ENCODE data around the gene PSMD1.
A peak's percentile ranks its signal among the peaks of the same experiment; 100 is the strongest.
"Not testable (repeated sequence)": the region's sequence is repeated elsewhere in the genome, so short reads cannot be mapped to it uniquely, and the experiment has no call there.

PSMD1 gene

DNA sequence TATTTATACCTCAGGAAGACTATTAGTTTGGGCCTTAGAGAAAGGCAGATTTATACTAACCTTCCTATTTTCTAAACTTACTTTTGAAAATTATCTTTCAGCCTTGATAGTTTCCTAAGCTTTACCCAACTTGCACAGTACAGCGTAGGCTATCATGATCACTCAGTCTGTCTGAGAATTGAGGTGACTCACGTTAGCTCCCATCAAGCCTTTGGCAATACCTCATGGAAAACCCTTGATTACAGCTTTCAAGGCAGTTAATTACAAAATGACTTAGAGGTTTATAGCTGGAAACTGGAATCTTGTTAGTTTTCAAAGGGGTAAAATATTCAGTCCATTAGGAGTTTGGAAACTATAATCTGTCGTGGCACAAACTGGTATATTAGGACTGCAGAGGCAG, 115.4 kb downstream of the PSMD1 start:
- Histone ChIP-seq H3K27ac (no peak overlapping the region), H3K4me1 (ENCODE audit: control insufficient read depth in 1 of 2, insufficient read depth in 1 of 2, low read depth in 1 of 2, low read length in 1 of 2) (peaks cover 18 to 26% of the 10 kb centered on the region in 2 experiments), H3K36me3 (peaks cover 12% of the 10 kb centered on the region), H3K4me3 (ENCODE audit: low read depth in 1 of 2, low read length in 1 of 2) (no peak overlapping the region), H3K9me3 (no peaks in the 10 kb centered on the region), H3K27me3 (no peaks in the 10 kb centered on the region)
- TF ChIP-seq, protein P1, sequence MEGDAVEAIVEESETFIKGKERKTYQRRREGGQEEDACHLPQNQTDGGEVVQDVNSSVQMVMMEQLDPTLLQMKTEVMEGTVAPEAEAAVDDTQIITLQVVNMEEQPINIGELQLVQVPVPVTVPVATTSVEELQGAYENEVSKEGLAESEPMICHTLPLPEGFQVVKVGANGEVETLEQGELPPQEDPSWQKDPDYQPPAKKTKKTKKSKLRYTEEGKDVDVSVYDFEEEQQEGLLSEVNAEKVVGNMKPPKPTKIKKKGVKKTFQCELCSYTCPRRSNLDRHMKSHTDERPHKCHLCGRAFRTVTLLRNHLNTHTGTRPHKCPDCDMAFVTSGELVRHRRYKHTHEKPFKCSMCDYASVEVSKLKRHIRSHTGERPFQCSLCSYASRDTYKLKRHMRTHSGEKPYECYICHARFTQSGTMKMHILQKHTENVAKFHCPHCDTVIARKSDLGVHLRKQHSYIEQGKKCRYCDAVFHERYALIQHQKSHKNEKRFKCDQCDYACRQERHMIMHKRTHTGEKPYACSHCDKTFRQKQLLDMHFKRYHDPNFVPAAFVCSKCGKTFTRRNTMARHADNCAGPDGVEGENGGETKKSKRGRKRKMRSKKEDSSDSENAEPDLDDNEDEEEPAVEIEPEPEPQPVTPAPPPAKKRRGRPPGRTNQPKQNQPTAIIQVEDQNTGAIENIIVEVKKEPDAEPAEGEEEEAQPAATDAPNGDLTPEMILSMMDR (IDR thresholded peaks at IDR 0.05) = no peak

DNA sequence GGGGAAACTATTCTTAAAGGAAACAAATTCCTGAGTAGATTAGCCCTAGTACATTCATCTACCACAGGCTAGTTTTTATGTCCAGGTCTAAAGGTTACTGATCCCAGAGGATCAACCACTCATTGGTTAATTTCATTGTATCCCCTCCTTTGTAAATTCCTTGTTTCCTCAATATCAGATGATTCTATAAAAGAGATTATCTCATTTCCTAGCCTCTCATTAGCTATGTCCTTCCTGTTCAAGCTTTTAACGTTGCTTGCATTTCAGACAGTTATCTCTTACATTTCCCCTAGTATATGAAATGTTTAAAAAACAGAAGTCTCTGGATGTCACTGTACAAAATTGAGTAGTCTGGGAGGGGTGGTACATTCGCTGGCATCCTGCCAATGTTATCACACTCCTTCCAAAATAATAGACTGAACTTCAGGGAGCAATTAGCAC, 117.6 kb downstream of the PSMD1 start:
- Histone ChIP-seq H3K36me3 (peaks cover 6% of the 10 kb centered on the region), H3K27ac (no peak overlapping the region), H3K4me3 (ENCODE audit: low read depth in 1 of 2, low read length in 1 of 2) (no peak overlapping the region), H3K27me3 (no peaks in the 10 kb centered on the region), H3K4me1 (ENCODE audit: control insufficient read depth in 1 of 2, insufficient read depth in 1 of 2, low read depth in 1 of 2, low read length in 1 of 2) (peaks cover 13 to 24% of the 10 kb centered on the region in 2 experiments), H3K9me3 (no peaks in the 10 kb centered on the region)
- TF ChIP-seq, protein P1 (IDR thresholded peaks at IDR 0.05) = no peak

DNA sequence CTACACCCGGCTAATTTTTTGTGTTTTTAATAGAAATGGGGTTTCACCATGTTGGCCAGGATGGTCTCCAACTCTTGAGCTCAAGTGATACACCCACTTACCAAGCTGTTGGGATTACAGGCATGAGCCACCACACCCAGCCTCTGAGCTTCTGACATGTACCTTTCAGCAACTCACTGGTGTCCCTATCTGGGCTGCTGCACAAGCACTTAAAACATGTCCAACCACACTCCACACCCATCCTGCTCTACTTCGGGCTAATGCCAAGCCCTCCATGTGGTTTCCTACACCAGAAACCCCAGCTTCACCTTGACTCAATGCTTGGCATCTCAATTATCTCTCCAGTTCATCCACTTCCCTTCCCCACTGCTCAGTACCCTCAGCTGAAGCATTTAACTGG, 119.4 kb downstream of the PSMD1 start:
- Histone ChIP-seq H3K27ac (no peak overlapping the region), H3K4me1 (ENCODE audit: control insufficient read depth in 1 of 2, insufficient read depth in 1 of 2, low read depth in 1 of 2, low read length in 1 of 2) (peaks cover 25 to 34% of the 10 kb centered on the region in 2 experiments), H3K36me3 (peaks cover 6% of the 10 kb centered on the region), H3K9me3 (no peaks in the 10 kb centered on the region), H3K4me3 (ENCODE audit: low read depth in 1 of 2, low read length in 1 of 2) (no peak overlapping the region), H3K27me3 (no peaks in the 10 kb centered on the region)
- TF ChIP-seq, protein P1 (IDR thresholded peaks at IDR 0.05) = no peak

DNA sequence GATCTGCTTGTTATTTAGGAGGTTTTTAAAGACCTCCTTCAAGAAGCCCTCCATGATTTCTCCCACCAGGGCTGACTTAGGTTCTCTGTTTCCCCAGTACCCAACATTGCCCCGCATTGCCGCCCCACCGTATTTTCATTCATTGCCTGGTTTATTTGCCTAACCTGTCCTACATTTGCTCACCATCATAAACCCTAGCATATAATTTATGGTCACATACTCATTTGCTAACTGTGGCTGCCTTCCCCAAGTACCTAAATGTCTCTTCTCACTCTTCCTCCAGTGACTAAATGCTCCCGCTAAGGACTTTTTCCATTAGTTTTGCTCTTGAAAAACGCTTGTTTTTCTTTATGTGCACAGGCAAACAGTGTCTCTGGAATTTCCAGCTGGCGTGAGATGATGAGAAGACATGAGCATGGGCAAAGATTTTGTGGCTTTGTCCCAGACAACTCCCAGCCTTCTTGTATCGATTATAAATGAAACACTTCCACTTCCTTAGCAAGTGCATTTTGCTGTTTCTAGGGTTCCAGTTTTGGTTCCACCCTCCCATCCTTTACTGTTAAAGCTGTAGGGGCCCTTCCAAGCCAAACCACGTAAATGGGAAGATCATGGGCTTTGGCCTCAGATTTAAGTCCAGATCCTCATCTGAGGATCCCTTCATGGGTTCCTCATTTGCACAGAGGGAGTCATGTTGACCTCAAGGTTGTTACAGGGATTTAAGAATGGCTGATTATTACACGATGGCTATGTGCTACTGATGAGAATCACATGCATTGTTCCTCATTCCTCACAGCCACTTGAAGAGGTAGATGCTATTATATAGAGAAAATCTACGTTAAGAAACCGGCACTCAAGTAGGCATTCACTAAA, 120.7 kb downstream of the PSMD1 start:
- peaks cover 38 to 47% of the 10 kb centered on the region in 2 experiments for H3K4me1 ChIP-seq (ENCODE audit: control insufficient read depth in 1 of 2, insufficient read depth in 1 of 2, low read depth in 1 of 2, low read length in 1 of 2)
- H3K4me3 ChIP-seq (ENCODE audit: low read depth in 1 of 2, low read length in 1 of 2) = no peak overlapping the region
- TF ChIP-seq, protein P1 (IDR thresholded peaks at IDR 0.05) = no peak
- H3K36me3 ChIP-seq = peaks cover 5% of the 10 kb centered on the region
- no peaks in the 10 kb centered on the region for H3K27me3 ChIP-seq
- H3K9me3 ChIP-seq = no peaks in the 10 kb centered on the region
- no peak overlapping the region for H3K27ac ChIP-seq

DNA sequence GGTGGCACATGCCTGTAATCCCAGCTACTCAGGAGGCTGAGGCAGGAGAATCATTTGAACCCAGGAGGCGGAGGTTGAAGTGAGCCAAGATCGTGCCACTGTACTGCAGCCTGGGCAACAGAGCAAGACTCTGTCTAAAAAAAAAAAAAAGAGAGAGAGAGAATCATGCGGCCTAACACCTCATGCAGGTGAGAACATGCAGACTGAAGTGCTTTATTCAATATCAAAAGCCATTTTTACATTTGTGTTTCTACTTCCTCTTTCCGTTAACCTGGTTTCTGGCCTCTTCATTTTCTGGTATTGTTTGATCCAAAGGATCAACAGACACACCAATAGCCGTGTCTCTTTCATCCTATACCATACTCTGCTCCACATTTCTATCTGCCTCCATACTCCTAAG, 122.1 kb downstream of the PSMD1 start:
- Histone ChIP-seq H3K27ac (peak overlapping the region; percentile 88), H3K4me1 (ENCODE audit: control insufficient read depth in 1 of 2, insufficient read depth in 1 of 2, low read depth in 1 of 2, low read length in 1 of 2) (peaks cover 46 to 56% of the 10 kb centered on the region in 2 experiments)
- not testable (repeated sequence) for H3K4me3 ChIP-seq (ENCODE audit: low read depth in 1 of 2, low read length in 1 of 2); H3K27me3 ChIP-seq; H3K36me3 ChIP-seq; H3K9me3 ChIP-seq

DNA sequence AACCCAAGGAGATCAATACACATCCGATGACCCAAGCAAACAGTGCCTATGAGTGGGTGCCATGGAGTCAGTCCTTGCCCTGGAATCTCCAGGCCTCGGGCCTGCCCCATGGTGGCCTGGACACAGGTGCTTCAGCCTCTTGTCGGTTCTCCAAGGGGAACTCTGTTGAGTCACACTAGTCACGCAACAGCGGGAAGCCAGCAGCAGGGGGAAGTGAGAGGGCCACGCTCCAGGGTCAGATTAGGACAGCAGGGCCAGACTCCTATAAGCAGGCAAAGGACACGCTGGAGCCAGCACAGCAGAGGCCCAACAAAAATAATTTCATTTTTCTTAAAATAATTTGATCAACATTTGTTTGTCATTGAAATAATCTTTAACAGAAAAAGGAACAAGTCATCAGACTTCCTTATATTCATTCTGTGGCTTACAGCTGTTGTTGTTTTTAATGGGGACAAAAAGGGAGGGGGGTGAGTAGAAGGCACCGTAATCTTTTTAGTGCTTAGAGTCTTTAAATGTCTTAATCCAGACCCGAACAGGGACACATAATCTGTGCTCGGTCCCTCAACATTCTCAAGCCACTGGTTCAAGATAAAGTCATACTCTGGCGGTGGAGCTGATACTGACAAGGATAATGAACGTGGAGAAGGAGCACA, 125.3 kb downstream of the PSMD1 start:
- Histone ChIP-seq H3K4me1 (ENCODE audit: control insufficient read depth in 1 of 2, insufficient read depth in 1 of 2, low read depth in 1 of 2, low read length in 1 of 2) (peaks cover 46 to 49% of the 10 kb centered on the region in 2 experiments), H3K36me3 (no peaks in the 10 kb centered on the region), H3K4me3 (ENCODE audit: low read depth in 1 of 2, low read length in 1 of 2) (peak overlapping the region in 1 of 2 experiments; percentile 49), H3K27me3 (no peaks in the 10 kb centered on the region), H3K27ac (peak overlapping the region; percentile 88), H3K9me3 (no peaks in the 10 kb centered on the region)
- TF ChIP-seq, protein P1 (IDR thresholded peaks at IDR 0.05) = peak; percentile 48
